ENCODE measurements around the gene MRPL23.

The MRPL23 gene

GRCh38 chr11:1959786-1960185 lies 12.7 kb downstream of the MRPL23 start:
- no peak for DNase-seq

GRCh38 chr11:1963864-1964263 lies 16.7 kb downstream of the MRPL23 start:
- no peak for DNase-seq

GRCh38 chr11:1964348-1964747 lies 17.2 kb downstream of the MRPL23 start:
- no peak for DNase-seq

GRCh38 chr11:1964955-1965354 lies 17.8 kb downstream of the MRPL23 start:
- no peak for DNase-seq

- no peak for DNase-seq
Measured at GRCh38 chr11:1966531-1966930, 19.4 kb downstream of the MRPL23 start.

- no peak for DNase-seq
Measured at GRCh38 chr11:1967641-1968225, 20.6 kb downstream of the MRPL23 start.

- DNase-seq = no peak
Measured at GRCh38 chr11:1968454-1969002, 21.4 kb downstream of the MRPL23 start.

- DNase-seq = no peak
Measured at GRCh38 chr11:1969035-1969434, 21.9 kb downstream of the MRPL23 start.

GRCh38 chr11:1969776-1970175 lies 22.6 kb downstream of the MRPL23 start:
- no peak for DNase-seq

- no peak for DNase-seq
Measured at GRCh38 chr11:1970956-1971355, 23.8 kb downstream of the MRPL23 start.

- DNase-seq = no peak
Measured at GRCh38 chr11:1975185-1975584, 28.1 kb downstream of the MRPL23 start.

GRCh38 chr11:1978720-1979473 lies 31.8 kb downstream of the MRPL23 start:
- no peak for DNase-seq

- no peak for DNase-seq
Measured at GRCh38 chr11:1979607-1980006, 32.5 kb downstream of the MRPL23 start.

- no peak for DNase-seq
Measured at GRCh38 chr11:1982873-1983600, 35.9 kb downstream of the MRPL23 start.

GRCh38 chr11:1983601-1983961 lies 36.4 kb downstream of the MRPL23 start:
- no peak for DNase-seq

- no peak for DNase-seq
Measured at GRCh38 chr11:1987024-1987423, 39.9 kb downstream of the MRPL23 start.

- DNase-seq = no peak
Measured at GRCh38 chr11:1988174-1988573, 41.0 kb downstream of the MRPL23 start.

- no peak for DNase-seq
Measured at GRCh38 chr11:1988667-1989317, 41.7 kb downstream of the MRPL23 start.

GRCh38 chr11:1989953-1990352 lies 42.8 kb downstream of the MRPL23 start:
- DNase-seq = no peak

GRCh38 chr11:1990872-1991578 lies 43.9 kb downstream of the MRPL23 start:
- DNase-seq = no peak

- no peak for DNase-seq
Measured at GRCh38 chr11:1992111-1992510, 45.0 kb downstream of the MRPL23 start.

GRCh38 chr11:1994121-1994520 lies 47.0 kb downstream of the MRPL23 start:
- DNase-seq = no peak

- no peak for DNase-seq
Measured at GRCh38 chr11:1997755-1998154, 50.6 kb downstream of the MRPL23 start, which contains the start of gene H19. H19 (minus strand) TSS chr11:1997842.
